OCI-LY7 (cell line): ENCODE results near the gene RAD1. TPM values are rescaled to one million over a fixed set of nuclear protein-coding genes. Genes with fewer than 3 reads are reported as not detected.

ENCODE experiments used
- BruUV-seq: library from RNA; stranded (reverse); fragments of 400-500 nt; replicated peaks from 2 replicates; lab custom pipeline; 2021; lab: Mats Ljungman, UMichigan
- CTCF ChIA-PET: fragments of 300-600 bp; sonication (Branson Sonifier 250); formaldehyde crosslinking; loops from one replicate; lab custom pipeline; 2022; ENCODE audit warnings: antibody characterized with exemption; ENCODE audit not compliant: unreplicated experiment; lab: Charles Lee
- POLR2A ChIA-PET: fragments of 300-600 bp; sonication (Branson Sonifier 250); formaldehyde crosslinking; loops from one replicate; lab custom pipeline; 2022; ENCODE audit warnings: antibody characterized with exemption; lab: Charles Lee
- DNase-seq: peaks from one replicate; pipeline ENCODE4 v3.0.0-alpha.2; 2015; ENCODE audit warnings: low spot score
- H2AFZ ChIP-seq: fragments of 200-600 bp; sonication (generic), shearing (Covaris generic); 2 replicates; pipeline ENCODE4 v1.6.1; 2014; ENCODE audit warnings: mild to moderate bottlenecking, antibody characterized with exemption, low read length, moderate library complexity
- H3K27ac ChIP-seq: fragments of 200-600 bp; sonication (generic); 2 replicates; pipeline ENCODE4 v1.5.1; 2014; ENCODE audit warnings: mixed run types, low read depth, mild to moderate bottlenecking, moderate library complexity, low read length, inconsistent platforms; ENCODE audit not compliant: poor library complexity, severe bottlenecking
- H3K36me3 ChIP-seq: fragments of 200-600 bp; sonication (generic); 2 replicates; pipeline ENCODE4 v1.6.1; 2014; ENCODE audit warnings: mild to moderate bottlenecking, antibody characterized with exemption, low read length, moderate library complexity, mixed read lengths; ENCODE audit not compliant: insufficient read depth
- H3K4me1 ChIP-seq: fragments of 200-600 bp; sonication (generic); 2 replicates; pipeline ENCODE4 v1.5.1; 2014; ENCODE audit warnings: mild to moderate bottlenecking, low read length; ENCODE audit not compliant: insufficient read depth, poor library complexity, severe bottlenecking
- H3K4me2 ChIP-seq: fragments of 200-600 bp; sonication (generic); 2 replicates; pipeline ENCODE4 v1.6.1; 2014; ENCODE audit warnings: mild to moderate bottlenecking, low read length
- H3K4me3 ChIP-seq: fragments of 200-600 bp; sonication (generic); 2 replicates; pipeline ENCODE4 v1.5.1; 2014; ENCODE audit warnings: mild to moderate bottlenecking, low read depth, low read length; ENCODE audit not compliant: poor library complexity, severe bottlenecking
- H3K79me2 ChIP-seq: fragments of 200-600 bp; sonication (generic); 2 replicates; pipeline ENCODE4 v1.6.1; 2016; ENCODE audit warnings: low read depth, mild to moderate bottlenecking, low read length, moderate library complexity, mixed read lengths; ENCODE audit not compliant: insufficient read depth
- H3K9me2 ChIP-seq: fragments of 200-600 bp; sonication (generic); 2 replicates; pipeline ENCODE4 v1.6.1; 2016; ENCODE audit warnings: mild to moderate bottlenecking, low read length, mixed read lengths; ENCODE audit not compliant: insufficient read depth
- H3K9me3 ChIP-seq: fragments of 200-600 bp; sonication (generic); 2 replicates; pipeline ENCODE4 v1.6.1; 2014; ENCODE audit warnings: mild to moderate bottlenecking, mixed run types, low read length, mixed read lengths
- H4K20me1 ChIP-seq: fragments of 200-600 bp; sonication (generic); 2 replicates; pipeline ENCODE4 v1.6.1; 2014; ENCODE audit warnings: mild to moderate bottlenecking, antibody characterized with exemption, low read length, moderate library complexity, mixed read lengths; ENCODE audit not compliant: insufficient read depth
- EZH2phosphoT487 ChIP-seq: fragments of 200-600 bp; sonication (generic); IDR thresholded peaks from 2 replicates; pipeline ENCODE4 v1.6.1; 2018; ENCODE audit warnings: low read depth, borderline replicate concordance, mild to moderate bottlenecking, mixed run types, antibody characterized with exemption, low read length, moderate library complexity, mixed read lengths
- intact Hi-C: fragments of 100-400 bp; cut with micrococcal nuclease; formaldehyde crosslinking; loops from one replicate; pipeline ENCODE4 v1.10.0; 2022; ENCODE audit not compliant: unreplicated experiment
- total RNA-seq, 2 experiments: library from RNA; depleted of rRNA in 1 of 2; stranded (reverse); fragments of >200 nt in 1 of 2; shearing (Covaris generic) in 1 of 2; gene quantifications; 2 replicates each; pipeline ENCODE4 v1.2.3, GENCODE V29; 2014 to 2022
- TF ChIP-seq, protein P1 (sequence below): fragments of 200-600 bp; sonication (generic); conservative IDR thresholded peaks from 2 replicates; pipeline ENCODE4 v1.5.1; 2014; ENCODE audit warnings: mild to moderate bottlenecking, antibody characterized with exemption, low read length, moderate library complexity, mixed read lengths

The RAD1 gene
- total RNA-seq, 2 experiments from 2014 or later, result 49.2 to 82.1 TPM

DNA sequence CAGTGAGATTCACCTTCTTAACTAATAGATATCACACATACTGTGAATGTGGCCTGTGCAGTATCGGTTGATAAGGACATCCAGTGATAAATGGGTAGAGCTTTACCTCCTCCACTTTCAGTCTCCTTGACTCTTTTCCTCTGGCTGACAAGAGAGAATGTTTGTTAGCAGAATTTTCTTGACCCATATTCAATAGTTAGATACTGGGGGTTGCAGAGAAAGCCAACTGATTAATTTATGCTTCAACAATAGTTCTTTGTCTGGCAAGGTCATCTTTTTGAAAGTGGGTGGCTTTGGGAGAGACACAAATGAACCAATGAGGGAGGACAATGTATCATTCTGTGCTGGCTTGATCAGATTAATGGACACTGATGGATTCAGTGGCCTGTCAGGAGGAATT is 46.0 kb downstream of the RAD1 start:
- TF ChIP-seq, protein P1, sequence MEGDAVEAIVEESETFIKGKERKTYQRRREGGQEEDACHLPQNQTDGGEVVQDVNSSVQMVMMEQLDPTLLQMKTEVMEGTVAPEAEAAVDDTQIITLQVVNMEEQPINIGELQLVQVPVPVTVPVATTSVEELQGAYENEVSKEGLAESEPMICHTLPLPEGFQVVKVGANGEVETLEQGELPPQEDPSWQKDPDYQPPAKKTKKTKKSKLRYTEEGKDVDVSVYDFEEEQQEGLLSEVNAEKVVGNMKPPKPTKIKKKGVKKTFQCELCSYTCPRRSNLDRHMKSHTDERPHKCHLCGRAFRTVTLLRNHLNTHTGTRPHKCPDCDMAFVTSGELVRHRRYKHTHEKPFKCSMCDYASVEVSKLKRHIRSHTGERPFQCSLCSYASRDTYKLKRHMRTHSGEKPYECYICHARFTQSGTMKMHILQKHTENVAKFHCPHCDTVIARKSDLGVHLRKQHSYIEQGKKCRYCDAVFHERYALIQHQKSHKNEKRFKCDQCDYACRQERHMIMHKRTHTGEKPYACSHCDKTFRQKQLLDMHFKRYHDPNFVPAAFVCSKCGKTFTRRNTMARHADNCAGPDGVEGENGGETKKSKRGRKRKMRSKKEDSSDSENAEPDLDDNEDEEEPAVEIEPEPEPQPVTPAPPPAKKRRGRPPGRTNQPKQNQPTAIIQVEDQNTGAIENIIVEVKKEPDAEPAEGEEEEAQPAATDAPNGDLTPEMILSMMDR, result no peak
- no peak for TF ChIP-seq EZH2phosphoT487
- no TSS peak for BruUV-seq
- CTCF ChIA-PET, result interaction anchor here (1.1 kb wide), 1 partner anchor 12 kb away, joined by 3 read pairs; no protein-coding TSS in a partner anchor
- Histone ChIP-seq H3K9me2 (no peaks in the 10 kb centered on the region), H3K4me1 (no peaks in the 10 kb centered on the region), H3K27ac (no peak overlapping the region), H3K79me2 (no peaks in the 10 kb centered on the region), H3K9me3 (no peaks in the 10 kb centered on the region), H3K4me2 (no peak overlapping the region), H3K36me3 (no peaks in the 10 kb centered on the region), H3K4me3 (no peak overlapping the region), H2AFZ (no peak overlapping the region), H4K20me1 (no peaks in the 10 kb centered on the region)
- POLR2A ChIA-PET, result no interaction called here
- intact Hi-C loops, result no loop called here
- DNase-seq, result no peak

DNA sequence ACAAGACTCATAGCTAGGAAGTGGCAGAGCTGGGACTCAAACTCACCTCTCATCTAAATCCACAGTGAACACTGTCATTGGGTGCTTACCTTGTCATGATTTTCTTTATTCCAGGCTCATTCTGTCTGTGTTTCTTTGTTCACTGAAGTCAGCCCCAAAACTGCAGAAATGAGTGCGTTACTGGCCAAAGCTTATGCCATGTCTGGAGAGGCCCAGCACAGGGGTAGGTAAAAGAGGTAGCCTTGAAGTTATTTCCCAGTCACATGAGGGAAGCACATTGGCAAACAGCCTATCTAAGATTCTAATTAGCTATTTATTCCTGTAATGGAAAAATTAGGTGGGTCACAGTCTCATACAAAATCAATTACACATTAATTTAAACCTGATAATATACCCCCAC is 46.5 kb downstream of the RAD1 start:
- no peak for DNase-seq
- BruUV-seq, result no TSS peak
- CTCF ChIA-PET, result interaction anchor here (1.1 kb wide), 1 partner anchor 12 kb away, joined by 3 read pairs; no protein-coding TSS in a partner anchor
- POLR2A ChIA-PET, result interaction anchor here (0.9 to 1.6 kb wide), 2 partner anchors 10 to 20 kb away, joined by 4 read pairs; no protein-coding TSS in a partner anchor
- no peak overlapping the region for H3K4me2 ChIP-seq
- no peaks in the 10 kb centered on the region for H3K36me3 ChIP-seq
- H2AFZ ChIP-seq, result no peak overlapping the region
- intact Hi-C loops, result no loop called here
- H3K9me2 ChIP-seq, result no peaks in the 10 kb centered on the region
- no peak for TF ChIP-seq EZH2phosphoT487
- TF ChIP-seq, protein P1, result no peak
- no peaks in the 10 kb centered on the region for H3K4me1 ChIP-seq
- no peak overlapping the region for H3K4me3 ChIP-seq
- no peaks in the 10 kb centered on the region for H3K9me3 ChIP-seq
- H3K79me2 ChIP-seq, result no peaks in the 10 kb centered on the region
- no peaks in the 10 kb centered on the region for H4K20me1 ChIP-seq
- no peak overlapping the region for H3K27ac ChIP-seq

DNA sequence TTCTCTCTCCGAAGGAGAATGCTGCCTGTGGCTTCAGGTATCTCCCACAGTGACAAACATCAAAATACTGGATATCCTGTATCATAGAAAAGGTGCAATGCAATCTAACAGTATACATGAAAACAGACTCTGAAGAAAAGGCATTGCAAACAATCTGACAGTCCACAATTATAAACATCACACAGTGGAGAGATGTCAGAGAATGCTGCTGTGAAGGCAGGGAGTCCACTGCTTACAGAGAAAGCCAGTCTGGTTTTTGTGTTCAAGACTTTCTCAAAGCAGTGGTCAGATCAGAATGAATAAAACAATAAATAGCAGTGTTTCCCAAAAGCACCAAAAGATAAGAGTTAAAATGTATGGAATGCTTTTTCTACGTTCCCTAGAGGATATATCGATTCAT is 47.6 kb downstream of the RAD1 start:
- no TSS peak for BruUV-seq
- DNase-seq, result no peak
- Histone ChIP-seq H3K4me1 (no peaks in the 10 kb centered on the region), H3K4me2 (no peak overlapping the region), H2AFZ (no peak overlapping the region), H4K20me1 (no peaks in the 10 kb centered on the region), H3K36me3 (no peaks in the 10 kb centered on the region), H3K79me2 (no peaks in the 10 kb centered on the region), H3K9me2 (no peaks in the 10 kb centered on the region), H3K27ac (no peak overlapping the region), H3K4me3 (no peak overlapping the region), H3K9me3 (no peaks in the 10 kb centered on the region)
- POLR2A ChIA-PET, result interaction anchor here (1.6 kb wide), 1 partner anchor 19 kb away, joined by 4 read pairs; no protein-coding TSS in a partner anchor
- intact Hi-C loops, result no loop called here
- TF ChIP-seq EZH2phosphoT487, result no peak
- TF ChIP-seq, protein P1, result no peak
- CTCF ChIA-PET, result no interaction called here
